OCI-LY7 (cell line): ENCODE data around the gene MON2. TPM values are rescaled to one million over a fixed set of nuclear protein-coding genes. Genes with fewer than 3 reads are reported as not detected.

Experiments used
- BruUV-seq: library from RNA; stranded (reverse); fragments of 400-500 nt; replicated peaks from 2 replicates; lab custom pipeline; 2021; lab: Mats Ljungman, UMichigan
- CTCF ChIA-PET: fragments of 300-600 bp; sonication (Branson Sonifier 250); formaldehyde crosslinking; loops from one replicate; lab custom pipeline; 2022; ENCODE audit warnings: antibody characterized with exemption; ENCODE audit not compliant: unreplicated experiment; lab: Charles Lee
- POLR2A ChIA-PET: fragments of 300-600 bp; sonication (Branson Sonifier 250); formaldehyde crosslinking; loops from one replicate; lab custom pipeline; 2022; ENCODE audit warnings: antibody characterized with exemption; lab: Charles Lee
- DNase-seq: peaks from one replicate; pipeline ENCODE4 v3.0.0-alpha.2; 2015; ENCODE audit warnings: low spot score
- H2AFZ ChIP-seq: fragments of 200-600 bp; sonication (generic), shearing (Covaris generic); 2 replicates; pipeline ENCODE4 v1.6.1; 2014; ENCODE audit warnings: mild to moderate bottlenecking, antibody characterized with exemption, low read length, moderate library complexity
- H3K27ac ChIP-seq: fragments of 200-600 bp; sonication (generic); 2 replicates; pipeline ENCODE4 v1.5.1; 2014; ENCODE audit warnings: mixed run types, low read depth, mild to moderate bottlenecking, moderate library complexity, low read length, inconsistent platforms; ENCODE audit not compliant: poor library complexity, severe bottlenecking
- H3K36me3 ChIP-seq: fragments of 200-600 bp; sonication (generic); 2 replicates; pipeline ENCODE4 v1.6.1; 2014; ENCODE audit warnings: mild to moderate bottlenecking, antibody characterized with exemption, low read length, moderate library complexity, mixed read lengths; ENCODE audit not compliant: insufficient read depth
- H3K4me1 ChIP-seq: fragments of 200-600 bp; sonication (generic); 2 replicates; pipeline ENCODE4 v1.5.1; 2014; ENCODE audit warnings: mild to moderate bottlenecking, low read length; ENCODE audit not compliant: insufficient read depth, poor library complexity, severe bottlenecking
- H3K4me2 ChIP-seq: fragments of 200-600 bp; sonication (generic); 2 replicates; pipeline ENCODE4 v1.6.1; 2014; ENCODE audit warnings: mild to moderate bottlenecking, low read length
- H3K4me3 ChIP-seq: fragments of 200-600 bp; sonication (generic); 2 replicates; pipeline ENCODE4 v1.5.1; 2014; ENCODE audit warnings: mild to moderate bottlenecking, low read depth, low read length; ENCODE audit not compliant: poor library complexity, severe bottlenecking
- H3K79me2 ChIP-seq: fragments of 200-600 bp; sonication (generic); 2 replicates; pipeline ENCODE4 v1.6.1; 2016; ENCODE audit warnings: low read depth, mild to moderate bottlenecking, low read length, moderate library complexity, mixed read lengths; ENCODE audit not compliant: insufficient read depth
- H3K9me2 ChIP-seq: fragments of 200-600 bp; sonication (generic); 2 replicates; pipeline ENCODE4 v1.6.1; 2016; ENCODE audit warnings: mild to moderate bottlenecking, low read length, mixed read lengths; ENCODE audit not compliant: insufficient read depth
- H3K9me3 ChIP-seq: fragments of 200-600 bp; sonication (generic); 2 replicates; pipeline ENCODE4 v1.6.1; 2014; ENCODE audit warnings: mild to moderate bottlenecking, mixed run types, low read length, mixed read lengths
- H4K20me1 ChIP-seq: fragments of 200-600 bp; sonication (generic); 2 replicates; pipeline ENCODE4 v1.6.1; 2014; ENCODE audit warnings: mild to moderate bottlenecking, antibody characterized with exemption, low read length, moderate library complexity, mixed read lengths; ENCODE audit not compliant: insufficient read depth
- CTCF ChIP-seq: fragments of 200-600 bp; sonication (generic); conservative IDR thresholded peaks from 2 replicates; pipeline ENCODE4 v1.5.1; 2014; ENCODE audit warnings: mild to moderate bottlenecking, antibody characterized with exemption, low read length, moderate library complexity, mixed read lengths
- EZH2phosphoT487 ChIP-seq: fragments of 200-600 bp; sonication (generic); IDR thresholded peaks from 2 replicates; pipeline ENCODE4 v1.6.1; 2018; ENCODE audit warnings: low read depth, borderline replicate concordance, mild to moderate bottlenecking, mixed run types, antibody characterized with exemption, low read length, moderate library complexity, mixed read lengths
- intact Hi-C: fragments of 100-400 bp; cut with micrococcal nuclease; formaldehyde crosslinking; loops from one replicate; pipeline ENCODE4 v1.10.0; 2022; ENCODE audit not compliant: unreplicated experiment
- total RNA-seq, 2 experiments: library from RNA; depleted of rRNA in 1 of 2; stranded (reverse); fragments of >200 nt in 1 of 2; shearing (Covaris generic) in 1 of 2; gene quantifications; 2 replicates each; pipeline ENCODE4 v1.2.3, GENCODE V29; 2014 to 2022

The MON2 gene
- total RNA-seq, 2 experiments from 2014 or later: 31.6 to 54.7 TPM

- ChIA-PET POLR2A (interaction anchor here (0.6 to 1.3 kb wide), 2 partner anchors 13 to 355 kb away, joined by 3 to 4 read pairs; no protein-coding TSS in a partner anchor), CTCF (no interaction called here)
- H3K27ac ChIP-seq: no peak overlapping the region
- no peaks in the 10 kb centered on the region for H3K79me2 ChIP-seq
- no peak for DNase-seq
- H3K4me2 ChIP-seq: no peak overlapping the region
- no peak for TF ChIP-seq EZH2phosphoT487
- TF ChIP-seq CTCF: no peak
- no peaks in the 10 kb centered on the region for H3K9me2 ChIP-seq
- H3K4me1 ChIP-seq: no peaks in the 10 kb centered on the region
- no TSS peak for BruUV-seq
- peaks cover 14% of the 10 kb centered on the region; the same call in 1 of the 2 replicates for H3K36me3 ChIP-seq
- no peaks in the 10 kb centered on the region for H4K20me1 ChIP-seq
- intact Hi-C loops: no loop called here
- H3K9me3 ChIP-seq: no peaks in the 10 kb centered on the region
- no peak overlapping the region for H2AFZ ChIP-seq
- no peak overlapping the region for H3K4me3 ChIP-seq
Measured at GRCh38 chr12:62520361-62520760, 53.7 kb downstream of the MON2 start.

DNA sequence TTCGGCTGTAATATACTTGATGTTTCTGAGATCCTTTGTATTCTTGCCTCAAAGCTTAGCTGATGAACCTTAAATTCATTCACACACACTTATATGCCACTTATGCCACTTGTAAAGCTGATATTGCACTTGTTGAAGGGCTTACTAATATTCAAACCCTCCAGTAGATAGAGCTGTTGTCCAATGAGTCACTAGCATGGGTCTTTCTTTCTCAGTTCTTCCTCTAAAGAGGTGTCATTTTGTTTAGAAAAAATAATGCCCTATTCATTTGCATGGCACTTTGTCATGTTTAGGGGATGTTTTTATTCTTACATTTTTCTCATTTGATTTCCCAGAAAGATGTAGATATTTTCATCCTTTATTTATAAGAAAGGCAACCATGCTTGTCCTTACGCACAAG lies 56.4 kb downstream of the MON2 start:
- Histone ChIP-seq H3K79me2 (no peaks in the 10 kb centered on the region), H3K36me3 (peaks cover 19% of the 10 kb centered on the region; the same call in 1 of the 2 replicates), H3K27ac (no peak overlapping the region), H3K9me3 (no peaks in the 10 kb centered on the region), H3K4me2 (no peak overlapping the region), H2AFZ (no peak overlapping the region), H3K9me2 (no peaks in the 10 kb centered on the region), H4K20me1 (no peaks in the 10 kb centered on the region), H3K4me1 (no peaks in the 10 kb centered on the region), H3K4me3 (no peak overlapping the region)
- no TSS peak for BruUV-seq
- TF ChIP-seq EZH2phosphoT487: no peak
- no peak; the same call in 1 of the 2 replicates for TF ChIP-seq CTCF
- CTCF ChIA-PET: no interaction called here
- POLR2A ChIA-PET: interaction anchor here (0.5 to 1.5 kb wide), 5 partner anchors 19 to 1408 kb away, joined by 3 to 4 read pairs (median 3); no protein-coding TSS in a partner anchor
- intact Hi-C loops: no loop called here
- no peak for DNase-seq

DNA sequence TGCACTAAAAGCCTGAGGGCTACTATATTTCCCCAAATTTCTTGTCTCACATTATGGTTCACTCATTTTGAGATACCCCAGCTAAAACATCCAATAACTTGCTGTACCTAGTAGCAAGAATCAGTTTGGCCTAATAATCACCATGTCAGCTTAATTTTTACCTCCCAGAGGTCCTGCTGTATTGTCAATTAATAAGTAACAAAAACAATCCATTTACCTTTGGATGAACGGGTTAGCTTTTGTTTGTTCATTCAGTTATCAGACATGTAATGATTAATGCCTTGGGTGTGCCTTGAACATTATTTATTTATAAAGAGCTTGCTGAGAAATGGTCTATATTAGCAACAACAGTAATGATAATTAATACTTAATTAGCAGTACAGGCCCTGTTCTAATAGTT lies 57.0 kb downstream of the MON2 start:
- BruUV-seq: no TSS peak
- DNase-seq: no peak
- intact Hi-C loops: no loop called here
- no peak for TF ChIP-seq EZH2phosphoT487
- Histone ChIP-seq H3K4me3 (no peak overlapping the region), H3K9me3 (no peaks in the 10 kb centered on the region), H3K79me2 (no peaks in the 10 kb centered on the region), H3K27ac (no peak overlapping the region), H2AFZ (no peak overlapping the region), H3K4me1 (no peaks in the 10 kb centered on the region), H3K9me2 (no peaks in the 10 kb centered on the region), H4K20me1 (no peaks in the 10 kb centered on the region), H3K4me2 (no peak overlapping the region), H3K36me3 (peaks cover 15% of the 10 kb centered on the region; the same call in 1 of the 2 replicates)
- CTCF ChIA-PET: no interaction called here
- POLR2A ChIA-PET: interaction anchor here (0.8 to 1.5 kb wide), 4 partner anchors 18 to 126 kb away, joined by 3 to 4 read pairs (median 4); no protein-coding TSS in a partner anchor
